Testis (tissue), 3 donors: Measurements from ENCODE around the gene UPF3B. TPM values are rescaled to one million over a fixed set of nuclear protein-coding genes. Genes with fewer than 3 reads are reported as not detected.

Experiments
- DNase-seq: peaks from one replicate; pipeline ENCODE4 v3.0.0-alpha.2; 2019
- H3K27ac ChIP-seq, 2 donors: fragments of 200-600 bp; sonication (generic); one replicate each; pipeline ENCODE4 v1.5.1; 2019
- H3K27me3 ChIP-seq: fragments of 200-600 bp; sonication (generic); one replicate; pipeline ENCODE4 v1.5.1; 2019
- H3K36me3 ChIP-seq: fragments of 200-600 bp; sonication (generic); one replicate; pipeline ENCODE4 v1.5.1; 2017; ENCODE audit warnings: low read depth; ENCODE audit errors: missing control alignments
- H3K4me1 ChIP-seq: fragments of 200-600 bp; sonication (generic); one replicate; pipeline ENCODE4 v1.5.1; 2019
- H3K4me3 ChIP-seq, 2 donors: fragments of 200-600 bp; sonication (generic); one replicate each; pipeline ENCODE4 v1.5.1; 2017 to 2019
- H3K9me3 ChIP-seq: fragments of 200-600 bp; sonication (generic); one replicate; pipeline ENCODE4 v1.5.1; 2017
- CTCF ChIP-seq, 3 experiments: fragments of 450-650 bp in 2 of 3; fragments of 200-600 bp in 1 of 3; sonication (generic) in 1 of 3; IDR thresholded peaks; one replicate each; pipeline ENCODE4 v1.5.1; 2016 to 2019; ENCODE audit warnings: antibody characterized with exemption in 3 of 3, mild to moderate bottlenecking in 2 of 3, moderate library complexity in 1 of 3
- POLR2A ChIP-seq: fragments of 450-650 bp; IDR thresholded peaks from one replicate; pipeline ENCODE4 v1.6.1; 2017; ENCODE audit warnings: antibody characterized with exemption, mild to moderate bottlenecking, moderate library complexity
- WGBS, 2 donors: methylation state at CpG; one replicate each; pipeline ENCODE4 v1.1.5; 2018; 5-methylcytosine and 5-hydroxymethylcytosine counted together
- intact Hi-C: fragments of 100-400 bp; cut with DNase I; formaldehyde crosslinking; loops from one replicate; pipeline ENCODE4 v1.15.1; 2023; ENCODE audit warnings: low total_unique reads
- polyA plus RNA-seq: library from polyadenylated mRNA; stranded (reverse); fragments of 350-450 nt; fragmentation: Illumina TruSeq; extraction: RNeasy Lipid Tissue Mini Kit (QIAGEN cat#74804); gene quantifications from one replicate; pipeline ENCODE4 v1.2.3, GENCODE V29; 2014; ENCODE audit warnings: low read depth, low replicate concordance; ENCODE audit not compliant: insufficient read depth
- total RNA-seq, 2 donors: library from RNA; depleted of rRNA; stranded (reverse); fragments of >200 nt; gene quantifications; one replicate each; pipeline ENCODE4 v1.2.3, GENCODE V29; 2016

UPF3B gene
- total and polyA plus RNA-seq, 3 donors from 2014 or later, result 6.9 to 12.7 (median 7.4) TPM

- 64 to 75% methylated on average over 2 of the region's 2 CpGs for WGBS, 2 donors
- DNase-seq, result no peak
- Histone ChIP-seq H3K27ac (no peak overlapping the region), H3K4me3 (no peak overlapping the region), H3K27me3 (no peaks in the 10 kb centered on the region), H3K4me1 (no peaks in the 10 kb centered on the region), H3K9me3 (no peaks in the 10 kb centered on the region), H3K36me3 (no peaks in the 10 kb centered on the region)
- intact Hi-C loops, result no loop called here
- TF ChIP-seq CTCF (IDR thresholded peaks at IDR 0.05), result no peak
- TF ChIP-seq POLR2A, result no peak
Observed at GRCh38 chrX:119878740-119879139, 26.0 kb upstream of the UPF3B start.

- no peaks in the 10 kb centered on the region for H3K9me3 ChIP-seq
- intact Hi-C loops, result no loop called here
- peak within 1 kb of the TSS; percentile 86 to 87 for H3K27ac ChIP-seq
- H3K4me3 ChIP-seq, result peak within 1 kb of the TSS; percentile 60 to 83
- TF ChIP-seq POLR2A, result no peak
- no peak for TF ChIP-seq CTCF (IDR thresholded peaks at IDR 0.05)
- DNase-seq, result peak; percentile 87
- no peaks in the 10 kb centered on the region for H3K27me3 ChIP-seq
- no peaks in the 10 kb centered on the region for H3K36me3 ChIP-seq
- 0 to 1% methylated on average over 1 to 12 of the region's 62 CpGs for WGBS, 2 donors
- no peaks in the 10 kb centered on the region for H3K4me1 ChIP-seq
Observed at GRCh38 chrX:119871599-119872395, 19.0 kb upstream of the UPF3B start, which contains the start of the genes NDUFA1 and RNF113A. TSS of gene NDUFA1 (plus strand) at chrX:119871832. CDS start at chrX:119871912, 80 bp downstream. TSS of gene RNF113A (minus strand) at chrX:119871733. CDS start at chrX:119871613, 120 bp downstream.

- Histone ChIP-seq H3K27me3 (no peaks in the 10 kb centered on the region), H3K4me1 (no peaks in the 10 kb centered on the region), H3K4me3 (peak overlapping the region; percentile 60 to 83), H3K36me3 (no peaks in the 10 kb centered on the region), H3K9me3 (no peaks in the 10 kb centered on the region), H3K27ac (peak overlapping the region; percentile 86 to 87)
- DNase-seq, result no peak
- TF ChIP-seq POLR2A (no peak), CTCF (IDR thresholded peaks at IDR 0.05) (no peak)
- WGBS, 2 donors, result 1% methylated on average over 10 of the region's 26 CpGs; no CpG with 5 or more reads in 1 of the 2 donors
- intact Hi-C loops, result no loop called here
Observed at GRCh38 chrX:119871245-119871598, 18.5 kb upstream of the UPF3B start.

DNA sequence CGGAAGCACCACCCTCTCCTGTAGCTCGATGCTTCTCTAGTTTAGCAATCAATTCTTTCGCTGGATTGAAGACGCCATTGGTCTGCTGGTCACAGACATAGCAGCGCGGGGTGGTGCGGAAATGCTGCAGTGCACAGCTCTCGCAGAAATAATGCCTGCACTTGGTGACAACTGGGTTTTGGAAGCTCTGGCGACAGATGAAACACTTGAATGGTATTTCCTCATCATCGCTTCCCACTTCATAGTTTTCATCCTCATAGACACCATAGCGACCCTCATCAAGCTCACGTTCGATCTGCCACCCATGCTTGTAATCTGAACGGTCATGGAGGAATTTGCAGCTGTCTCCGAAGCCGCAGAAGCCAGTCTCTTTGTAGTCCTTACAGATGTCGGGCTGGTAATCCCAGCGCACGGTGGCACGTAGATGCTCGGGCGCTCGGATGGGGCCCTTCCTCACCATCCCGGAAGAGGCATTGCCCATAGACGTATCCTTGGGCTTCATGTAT is 17.9 kb upstream of the UPF3B start:
- peak overlapping the region; percentile 60 to 83 for H3K4me3 ChIP-seq
- intact Hi-C loops, result no loop called here
- no peak for TF ChIP-seq CTCF (IDR thresholded peaks at IDR 0.05)
- TF ChIP-seq POLR2A, result no peak
- WGBS, 2 donors, result 2% methylated on average over 23 to 25 of the region's 25 CpGs
- no peaks in the 10 kb centered on the region for H3K9me3 ChIP-seq
- H3K4me1 ChIP-seq, result no peaks in the 10 kb centered on the region
- H3K27ac ChIP-seq, result peak overlapping the region; percentile 86 to 87
- no peaks in the 10 kb centered on the region for H3K36me3 ChIP-seq
- no peaks in the 10 kb centered on the region for H3K27me3 ChIP-seq
- DNase-seq, result peak; percentile 33
